Measurements from ENCODE around the gene PPY. TPM values are rescaled to one million over a fixed set of nuclear protein-coding genes. Genes with fewer than 3 reads are reported as not detected.

PPY gene
- not detected for total RNA-seq

GRCh38 chr17:43942051-43942685 lies at the start of gene PPY:
Gene PPY (minus strand): TSS chr17:43942476. CDS start chr17:43941654, 822 bp downstream.
- no peak within 1 kb of the TSS for H3K27ac ChIP-seq
- no peaks in the 10 kb centered on the region for H3K9me3 ChIP-seq
- WGBS, 2 donors, result 88 to 93% methylated on average over 9 to 17 of the region's 17 CpGs
- no peak for DNase-seq
- intact Hi-C loops (cut with DNase I), result loop anchor here (5.0 to 10.0 kb wide), 2 partner anchors 100 to 233 kb away; partner anchors contain the start of gene ASB16
- H3K27me3 ChIP-seq, result no peaks in the 10 kb centered on the region
- no peak for TF ChIP-seq CTCF (IDR thresholded peaks at IDR 0.05)
- no peak for TF ChIP-seq POLR2A (IDR thresholded peaks at IDR 0.05)
- no peaks in the 10 kb centered on the region for H3K36me3 ChIP-seq
- no peak within 1 kb of the TSS for H3K4me3 ChIP-seq (replicated peaks in 1 of 3)
- peaks cover 0 to 10% of the 10 kb centered on the region in 2 donors for H3K4me1 ChIP-seq

GRCh38 chr17:43988301-43988700 lies 46.0 kb upstream of the PPY start:
- 28 to 37% methylated on average over 9 of the region's 9 CpGs for WGBS, 2 donors
- H3K36me3 ChIP-seq, result no peaks in the 10 kb centered on the region
- H3K27me3 ChIP-seq, result no peaks in the 10 kb centered on the region
- peak overlapping the region; percentile 95 to 99 (median 97) for H3K27ac ChIP-seq
- peaks cover 20 to 27% of the 10 kb centered on the region in 2 donors for H3K4me1 ChIP-seq
- TF ChIP-seq CTCF (IDR thresholded peaks at IDR 0.05) (peak in 1 of 6 experiments; percentile 40), POLR2A (IDR thresholded peaks at IDR 0.05) (peak in 1 of 2 donors; percentile 37)
- no peak overlapping the region for H3K4me3 ChIP-seq (replicated peaks in 1 of 3)
- DNase-seq, result peak; percentile 91
- no peaks in the 10 kb centered on the region for H3K9me3 ChIP-seq
- intact Hi-C loops (cut with DNase I), result no loop called here

- intact Hi-C loops (cut with DNase I), result no loop called here
- Histone ChIP-seq H3K4me1 (peaks cover 22 to 33% of the 10 kb centered on the region in 2 donors), H3K27me3 (no peaks in the 10 kb centered on the region), H3K9me3 (no peaks in the 10 kb centered on the region), H3K36me3 (no peaks in the 10 kb centered on the region), H3K4me3 (replicated peaks in 1 of 3) (no peak overlapping the region), H3K27ac (peak overlapping the region; percentile 95 to 99 (median 97))
- TF ChIP-seq POLR2A (IDR thresholded peaks at IDR 0.05) (no peak), CTCF (IDR thresholded peaks at IDR 0.05) (no peak)
- 65 to 70% methylated on average over 12 of the region's 12 CpGs for WGBS, 2 donors
- DNase-seq, result peak in 1 of 2 donors; percentile 23
These were observed 45.1 kb upstream of the PPY start for GRCh38 chr17:43987131-43988021.

- peaks cover 22 to 36% of the 10 kb centered on the region in 2 donors for H3K4me1 ChIP-seq
- H3K27ac ChIP-seq, result peak overlapping the region; percentile 95 to 99 (median 97)
- H3K27me3 ChIP-seq, result no peaks in the 10 kb centered on the region
- no peaks in the 10 kb centered on the region for H3K36me3 ChIP-seq
- no peak for TF ChIP-seq POLR2A (IDR thresholded peaks at IDR 0.05)
- no peak for TF ChIP-seq CTCF (IDR thresholded peaks at IDR 0.05)
- 90 to 93% methylated on average over 7 of the region's 7 CpGs for WGBS, 2 donors
- no peaks in the 10 kb centered on the region for H3K9me3 ChIP-seq
- intact Hi-C loops (cut with DNase I), result no loop called here
- H3K4me3 ChIP-seq (replicated peaks in 1 of 3), result no peak overlapping the region
- no peak for DNase-seq
These were observed 44.1 kb upstream of the PPY start for GRCh38 chr17:43986225-43986981.
